GM06990 (cell line): ENCODE results near the gene DBF4B.
A peak's percentile ranks its signal among the peaks of the same experiment; 100 is the strongest.
"Not testable (repeated sequence)": the region's sequence is repeated elsewhere in the genome, so short reads cannot be mapped to it uniquely, and the experiment has no call there.

Source experiments
- DNase-seq: peaks from one replicate; pipeline ENCODE4 v3.0.0-alpha.2; 2011; ENCODE audit not compliant: insufficient read length; ENCODE audit errors: extremely low read depth
- H3K27me3 ChIP-seq: replicated peaks from 2 replicates; pipeline ENCODE4 v1.6.0; 2011; ENCODE audit warnings: low read length; ENCODE audit not compliant: control insufficient read depth, insufficient read depth
- H3K36me3 ChIP-seq: 2 replicates; pipeline ENCODE4 v1.5.1; 2011; ENCODE audit warnings: low read length; ENCODE audit not compliant: control insufficient read depth, insufficient read depth
- H3K4me3 ChIP-seq: replicated peaks from 2 replicates; pipeline ENCODE4 v1.5.1; 2011; ENCODE audit warnings: low read depth, mild to moderate bottlenecking, control low read depth, low read length
- CTCF ChIP-seq: IDR thresholded peaks from 2 replicates; pipeline ENCODE4 v1.5.1; 2011; ENCODE audit warnings: low read length, control low read depth, mild to moderate bottlenecking, inconsistent platforms; ENCODE audit not compliant: insufficient read depth, poor library complexity, severe bottlenecking

DBF4B gene

GRCh38 chr17:44754276-44754675 lies 45.8 kb downstream of the DBF4B start:
- Histone ChIP-seq H3K27me3 (no peaks in the 10 kb centered on the region; the same call in 1 of the 2 replicates), H3K36me3 (peaks cover 9% of the 10 kb centered on the region), H3K4me3 (no peak overlapping the region)
- DNase-seq, result no peak
- no peak for TF ChIP-seq CTCF

GRCh38 chr17:44755180-44755579 lies 46.7 kb downstream of the DBF4B start:
- not testable (repeated sequence) for H3K36me3 ChIP-seq

GRCh38 chr17:44757045-44757917 lies 48.8 kb downstream of the DBF4B start:
- TF ChIP-seq CTCF, result no peak
- Histone ChIP-seq H3K4me3 (no peak overlapping the region), H3K27me3 (peaks cover 4% of the 10 kb centered on the region; the same call in 1 of the 2 replicates), H3K36me3 (no peaks in the 10 kb centered on the region; the same call in 1 of the 2 replicates)
- no peak for DNase-seq

More at GRCh38 chr17:44755180-44755579, 46.7 kb downstream of the DBF4B start:
- not testable (repeated sequence) for DNase-seq, H3K4me3 ChIP-seq, H3K27me3 ChIP-seq

GRCh38 chr17:44757918-44758413 lies 49.5 kb downstream of the DBF4B start:
- H3K4me3 ChIP-seq, result no peak overlapping the region
- no peak for DNase-seq
- no peak for TF ChIP-seq CTCF
- peaks cover 4% of the 10 kb centered on the region; the same call in 1 of the 2 replicates for H3K27me3 ChIP-seq
- no peaks in the 10 kb centered on the region for H3K36me3 ChIP-seq

- DNase-seq, result no peak
- peaks cover 4% of the 10 kb centered on the region; the same call in 1 of the 2 replicates for H3K27me3 ChIP-seq
- H3K4me3 ChIP-seq, result peak within 1 kb of the TSS; percentile 33; the same call in 1 of the 2 replicates
- no peak for TF ChIP-seq CTCF
- H3K36me3 ChIP-seq, result no peaks in the 10 kb centered on the region; the same call in 1 of the 2 replicates
Observed at GRCh38 chr17:44758414-44759085, 50.1 kb downstream of the DBF4B start, which contains the start of gene ADAM11. ADAM11 (plus strand) TSS chr17:44758988; CDS start chr17:44759200, 212 bp downstream.
